Endothelial cell (in vitro differentiated cells): Measurements from ENCODE around the gene CA12. TPM values are rescaled to one million over a fixed set of nuclear protein-coding genes. Genes with fewer than 3 reads are reported as not detected.

Experiments used
- DNase-seq: peaks from one replicate; pipeline ENCODE4 v3.0.0; 2021; ENCODE audit warnings: low spot score
- H3K27ac Mint-ChIP-seq: one replicate; pipeline ENCODE4 v1.8.0; 2021; ENCODE audit warnings: mixed read lengths, inconsistent platforms; ENCODE audit not compliant: unreplicated experiment
- H3K27me3 Mint-ChIP-seq: one replicate; pipeline ENCODE4 v1.8.0; 2021; ENCODE audit warnings: mild to moderate bottlenecking, moderate library complexity, mixed read lengths, inconsistent platforms; ENCODE audit not compliant: unreplicated experiment
- H3K36me3 Mint-ChIP-seq: one replicate; pipeline ENCODE4 v1.8.0; 2021; ENCODE audit warnings: mild to moderate bottlenecking, low read depth, mixed read lengths, inconsistent platforms; ENCODE audit not compliant: unreplicated experiment
- H3K4me1 Mint-ChIP-seq: one replicate; pipeline ENCODE4 v1.8.0; 2021; ENCODE audit warnings: mild to moderate bottlenecking, mixed read lengths, inconsistent platforms; ENCODE audit not compliant: unreplicated experiment
- H3K4me3 Mint-ChIP-seq: one replicate; pipeline ENCODE4 v1.8.0; 2021; ENCODE audit warnings: mild to moderate bottlenecking, mixed read lengths, inconsistent platforms; ENCODE audit not compliant: unreplicated experiment
- H3K9me3 Mint-ChIP-seq: one replicate; pipeline ENCODE4 v1.8.0; 2021; ENCODE audit warnings: mixed read lengths, inconsistent platforms; ENCODE audit not compliant: unreplicated experiment
- total RNA-seq: library from RNA; stranded (reverse); fragmentation: NEBNext Ultra II Directional; extraction: Animal tissue kit (Norgen Biotek cat#: 25700); gene quantifications from one replicate; pipeline ENCODE4 v1.2.1, GENCODE V29; 2021; ENCODE audit not compliant: unreplicated experiment
- TF ChIP-seq, protein P1 (sequence below): fragments of 200-600 bp; sonication (generic); IDR thresholded peaks from one replicate; pipeline ENCODE4 v1.5.0; 2021; ENCODE audit warnings: antibody characterized with exemption; ENCODE audit not compliant: unreplicated experiment

CA12 gene
- total RNA-seq, 1 donor from 2014 or later = 0.44 TPM

DNA sequence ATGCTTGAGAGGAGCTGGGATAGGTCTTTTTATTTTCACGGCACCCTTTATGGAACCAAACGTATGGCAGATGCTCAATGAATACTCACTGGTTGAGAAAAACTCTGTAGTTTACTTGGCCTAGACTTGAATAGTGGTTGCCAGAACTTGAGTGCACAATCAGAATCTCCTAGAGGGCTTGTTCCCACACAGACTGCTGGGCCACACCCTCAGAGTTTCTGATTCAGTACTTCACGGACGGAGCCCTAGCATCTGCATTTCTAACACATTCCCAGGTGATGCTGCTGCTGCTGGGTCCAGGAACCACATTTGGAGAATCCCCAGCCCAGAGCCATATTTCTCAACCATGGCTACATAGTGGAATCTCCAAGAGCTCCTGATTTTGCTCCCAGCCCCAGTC, 24.6 kb downstream of the CA12 start:
- Mint-ChIP-seq H3K4me3 (no peak overlapping the region), H3K4me1 (no peaks in the 10 kb centered on the region), H3K36me3 (peaks cover 4% of the 10 kb centered on the region), H3K27me3 (no peaks in the 10 kb centered on the region), H3K27ac (no peak overlapping the region), H3K9me3 (no peaks in the 10 kb centered on the region)
- no peak for DNase-seq
- TF ChIP-seq, protein P1, sequence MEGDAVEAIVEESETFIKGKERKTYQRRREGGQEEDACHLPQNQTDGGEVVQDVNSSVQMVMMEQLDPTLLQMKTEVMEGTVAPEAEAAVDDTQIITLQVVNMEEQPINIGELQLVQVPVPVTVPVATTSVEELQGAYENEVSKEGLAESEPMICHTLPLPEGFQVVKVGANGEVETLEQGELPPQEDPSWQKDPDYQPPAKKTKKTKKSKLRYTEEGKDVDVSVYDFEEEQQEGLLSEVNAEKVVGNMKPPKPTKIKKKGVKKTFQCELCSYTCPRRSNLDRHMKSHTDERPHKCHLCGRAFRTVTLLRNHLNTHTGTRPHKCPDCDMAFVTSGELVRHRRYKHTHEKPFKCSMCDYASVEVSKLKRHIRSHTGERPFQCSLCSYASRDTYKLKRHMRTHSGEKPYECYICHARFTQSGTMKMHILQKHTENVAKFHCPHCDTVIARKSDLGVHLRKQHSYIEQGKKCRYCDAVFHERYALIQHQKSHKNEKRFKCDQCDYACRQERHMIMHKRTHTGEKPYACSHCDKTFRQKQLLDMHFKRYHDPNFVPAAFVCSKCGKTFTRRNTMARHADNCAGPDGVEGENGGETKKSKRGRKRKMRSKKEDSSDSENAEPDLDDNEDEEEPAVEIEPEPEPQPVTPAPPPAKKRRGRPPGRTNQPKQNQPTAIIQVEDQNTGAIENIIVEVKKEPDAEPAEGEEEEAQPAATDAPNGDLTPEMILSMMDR = no peak

DNA sequence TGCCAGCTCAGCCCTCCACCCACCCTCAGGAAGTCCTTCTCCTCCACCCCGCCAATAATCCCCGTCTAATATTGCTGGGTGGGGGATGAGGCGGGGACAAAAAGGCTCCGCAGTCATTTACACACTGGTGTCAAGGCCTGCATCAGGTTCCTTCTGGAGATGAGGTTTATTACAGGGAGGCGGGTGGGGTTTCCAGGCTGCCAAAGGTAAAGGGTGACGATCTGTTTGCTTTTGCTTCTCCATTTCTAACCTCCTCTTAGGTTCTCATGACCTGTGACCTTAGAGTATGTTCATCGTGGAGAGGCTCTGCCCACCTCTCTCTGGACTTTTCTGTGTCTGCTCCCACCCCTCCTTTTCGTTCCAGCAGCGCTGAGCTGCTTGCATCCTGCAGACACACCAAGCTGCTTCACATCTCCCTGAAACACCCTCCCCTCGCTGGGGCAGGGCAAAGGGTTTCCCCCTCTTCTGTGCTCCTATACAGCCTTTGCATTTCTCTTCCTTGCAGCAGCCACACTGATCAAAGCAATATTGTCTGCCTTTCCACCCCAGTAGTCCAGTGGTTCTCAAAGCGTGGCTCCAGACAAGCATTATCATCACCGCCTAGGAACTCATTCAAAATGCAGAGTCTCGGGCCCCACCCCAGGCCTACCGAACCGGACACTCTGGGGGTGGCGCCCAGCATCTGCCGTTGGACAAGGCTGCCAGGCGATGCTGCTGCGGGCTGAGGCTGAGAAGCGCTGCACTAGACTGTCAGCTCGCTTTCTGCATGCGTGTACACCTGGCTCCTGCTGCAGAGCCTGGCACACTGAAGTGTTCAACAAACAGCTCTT, 26.6 kb downstream of the CA12 start:
- H3K27ac Mint-ChIP-seq = no peak overlapping the region
- peaks cover 5% of the 10 kb centered on the region for H3K4me1 Mint-ChIP-seq

DNA sequence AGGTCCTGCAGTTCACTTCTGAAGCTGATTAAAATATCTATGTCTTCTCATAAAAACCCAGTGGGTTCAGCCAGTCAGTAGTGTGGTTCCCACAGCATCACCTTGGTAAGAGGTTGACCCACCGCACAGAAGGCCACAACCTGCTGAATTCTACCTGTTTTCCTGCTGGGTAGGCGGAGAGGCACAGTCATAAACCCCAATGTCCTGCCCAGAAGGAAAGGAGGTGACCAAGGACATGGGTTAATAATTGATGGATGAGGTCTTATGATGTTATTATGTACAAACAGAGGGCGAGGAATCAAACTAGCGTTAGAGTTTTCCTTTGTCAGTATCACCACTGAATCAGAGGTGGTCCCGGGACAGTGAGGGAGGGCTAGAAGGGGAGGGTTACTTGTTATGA, 27.8 kb downstream of the CA12 start:
- DNase-seq = no peak
- Mint-ChIP-seq H3K4me3 (no peak overlapping the region), H3K4me1 (peaks cover 9% of the 10 kb centered on the region), H3K27ac (no peak overlapping the region), H3K9me3 (no peaks in the 10 kb centered on the region), H3K36me3 (no peaks in the 10 kb centered on the region), H3K27me3 (no peaks in the 10 kb centered on the region)
- TF ChIP-seq, protein P1 = no peak

More for the DNA sequence above, 26.6 kb downstream of the CA12 start:
- Mint-ChIP-seq H3K4me3 (no peak overlapping the region), H3K9me3 (no peaks in the 10 kb centered on the region), H3K36me3 (no peaks in the 10 kb centered on the region), H3K27me3 (no peaks in the 10 kb centered on the region)
- TF ChIP-seq, protein P1 = no peak
- DNase-seq = no peak

DNA sequence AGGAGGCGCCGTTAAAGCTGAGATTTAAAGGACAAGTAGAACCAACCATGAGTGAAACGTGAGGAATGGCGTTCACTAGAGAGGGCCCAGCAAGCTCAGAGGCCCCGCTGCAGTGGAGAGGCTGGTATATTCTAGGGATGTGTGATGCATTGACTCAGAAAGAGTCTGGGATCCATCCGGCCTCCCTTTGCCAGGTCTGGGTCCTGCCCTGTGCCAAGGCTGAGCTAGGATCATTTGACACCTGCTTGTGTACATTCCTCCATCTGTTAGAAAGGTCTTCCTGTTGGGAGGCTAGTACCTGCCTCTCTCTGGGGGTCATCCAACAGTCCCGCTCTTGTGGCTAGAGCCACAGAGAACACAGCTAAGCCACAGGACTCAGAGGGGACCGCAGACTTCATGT, 28.4 kb downstream of the CA12 start:
- no peak for DNase-seq
- Mint-ChIP-seq H3K27ac (no peak overlapping the region), H3K27me3 (no peaks in the 10 kb centered on the region), H3K4me3 (no peak overlapping the region), H3K4me1 (peaks cover 11% of the 10 kb centered on the region), H3K36me3 (no peaks in the 10 kb centered on the region), H3K9me3 (no peaks in the 10 kb centered on the region)
- TF ChIP-seq, protein P1 = no peak

DNA sequence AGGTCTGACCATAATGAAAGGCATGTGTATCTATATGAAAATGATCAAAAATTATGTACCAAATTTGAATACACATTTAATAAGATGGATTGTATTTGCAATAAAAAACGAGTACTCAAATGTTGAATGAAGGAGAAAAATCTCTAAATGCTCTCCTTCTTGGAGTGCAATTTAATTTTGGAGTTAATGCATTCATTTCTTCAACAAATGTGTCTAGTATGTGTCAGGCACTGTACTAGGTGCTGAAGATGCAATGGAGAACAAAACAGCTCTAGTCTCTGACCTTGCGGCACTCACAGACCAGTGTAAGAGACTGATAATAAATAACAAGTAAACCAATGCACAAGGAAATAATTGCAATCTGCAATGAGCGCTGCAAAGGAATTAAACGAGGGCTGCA, 28.8 kb downstream of the CA12 start:
- Mint-ChIP-seq H3K9me3 (no peaks in the 10 kb centered on the region), H3K4me1 (peaks cover 13% of the 10 kb centered on the region), H3K36me3 (no peaks in the 10 kb centered on the region), H3K27ac (no peak overlapping the region), H3K27me3 (no peaks in the 10 kb centered on the region), H3K4me3 (no peak overlapping the region)
- no peak for DNase-seq
- TF ChIP-seq, protein P1 = no peak
